ENCODE data around the gene DGUOK. TPM values are rescaled to one million over a fixed set of nuclear protein-coding genes. Genes with fewer than 3 reads are reported as not detected.

The DGUOK gene
- total and polyA plus RNA-seq, 4 donors, result 19.6 to 49.7 (median 28.3) TPM

DNA sequence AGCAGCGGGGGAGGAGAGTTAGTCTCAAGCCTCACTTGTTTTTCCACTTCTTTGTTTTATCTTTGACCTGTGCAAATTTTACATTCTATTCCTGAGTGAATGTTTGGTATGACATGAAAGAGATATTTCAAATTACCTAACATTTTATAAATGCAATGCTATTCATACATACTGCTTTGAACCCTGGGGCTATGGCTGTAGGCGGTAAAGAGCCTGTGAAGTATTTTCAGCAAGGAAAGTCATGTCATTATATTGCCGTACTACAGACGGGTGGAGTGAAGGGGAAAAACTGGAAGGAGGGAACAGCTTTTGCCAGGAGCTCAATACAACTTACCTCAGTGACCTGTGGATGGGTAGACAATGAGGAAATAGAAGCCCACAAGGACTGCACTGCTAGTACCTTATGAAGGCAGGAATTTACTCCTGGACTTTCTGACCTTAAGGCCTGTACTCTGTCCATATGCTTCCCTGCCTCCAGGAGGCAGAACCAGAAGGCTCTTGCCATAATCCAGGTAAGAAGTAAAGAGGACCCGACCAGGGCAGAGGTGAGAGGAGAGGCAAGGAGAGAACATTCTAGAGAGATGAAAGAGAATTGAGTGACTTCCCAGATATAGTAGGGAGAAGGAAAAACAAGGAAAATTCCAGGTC, 29.7 kb downstream of the DGUOK start:
- no peaks in the 10 kb centered on the region for H3K27me3 ChIP-seq (ENCODE audit: control insufficient read depth in 4 of 4, insufficient read depth in 4 of 4, low read length in 3 of 4)
- no peaks in the 10 kb centered on the region for H3K4me1 ChIP-seq (ENCODE audit: control insufficient read depth in 4 of 4, insufficient read depth in 4 of 4, low read length in 3 of 4)
- H3K9ac ChIP-seq (ENCODE audit: low read depth in 1 of 2, low read length in 2 of 2), result no peak overlapping the region
- TF ChIP-seq SP1 (IDR thresholded peaks at IDR 0.05) (no peak), HNF4A (conservative IDR thresholded peaks at IDR 0.05) (no peak), FOXA2 (IDR thresholded peaks at IDR 0.05) (no peak)
- TF ChIP-seq, protein P1, sequence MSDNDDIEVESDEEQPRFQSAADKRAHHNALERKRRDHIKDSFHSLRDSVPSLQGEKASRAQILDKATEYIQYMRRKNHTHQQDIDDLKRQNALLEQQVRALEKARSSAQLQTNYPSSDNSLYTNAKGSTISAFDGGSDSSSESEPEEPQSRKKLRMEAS (IDR thresholded peaks at IDR 0.05), result no peak
- no peak overlapping the region for H3K4me3 ChIP-seq (ENCODE audit: low read depth in 1 of 3, low read length in 3 of 3)
- H3K27ac ChIP-seq (ENCODE audit: low read depth in 1 of 2, low read length in 2 of 2), result no peak overlapping the region
- DNase-seq (ENCODE audit: low spot score), result no peak
- H3K9me3 ChIP-seq (ENCODE audit: control insufficient read depth in 4 of 4, low read length in 3 of 4), result no peaks in the 10 kb centered on the region
- 93% methylated on average over 5 of the region's 5 CpGs for WGBS
- H3K36me3 ChIP-seq (ENCODE audit: control insufficient read depth in 4 of 4, insufficient read depth in 3 of 4, low read depth in 1 of 4, low read length in 3 of 4), result peaks cover 11 to 57% (median 44%) of the 10 kb centered on the region in 4 donors

DNA sequence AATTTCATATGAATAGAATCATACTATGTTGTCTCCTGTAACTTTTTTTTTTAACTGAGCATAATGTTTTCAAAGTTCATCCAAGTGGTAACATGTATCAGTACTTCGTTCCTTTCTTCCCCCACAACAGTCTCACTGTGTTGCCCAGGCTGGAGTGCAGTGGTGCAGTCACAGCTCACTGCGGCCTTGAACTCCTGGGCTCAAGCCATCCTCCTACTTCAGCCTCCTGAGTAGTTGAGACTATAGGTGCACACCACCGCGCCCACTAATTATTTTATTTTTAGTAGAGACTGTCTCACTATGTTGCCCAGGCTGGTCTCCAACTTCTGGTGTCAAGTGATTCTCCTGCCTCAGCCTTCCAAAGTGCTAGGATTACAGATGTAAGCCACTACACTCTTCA, 34.6 kb downstream of the DGUOK start:
- no peaks in the 10 kb centered on the region for H3K4me1 ChIP-seq (ENCODE audit: control insufficient read depth in 4 of 4, insufficient read depth in 4 of 4, low read length in 3 of 4)
- no peak overlapping the region for H3K4me3 ChIP-seq (ENCODE audit: low read depth in 1 of 3, low read length in 3 of 3)
- TF ChIP-seq NR2F2 (IDR thresholded peaks at IDR 0.05), result no peak
- TF ChIP-seq, protein P2, sequence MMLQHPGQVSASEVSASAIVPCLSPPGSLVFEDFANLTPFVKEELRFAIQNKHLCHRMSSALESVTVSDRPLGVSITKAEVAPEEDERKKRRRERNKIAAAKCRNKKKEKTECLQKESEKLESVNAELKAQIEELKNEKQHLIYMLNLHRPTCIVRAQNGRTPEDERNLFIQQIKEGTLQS (IDR thresholded peaks at IDR 0.05), result no peak
- TF ChIP-seq JUND (IDR thresholded peaks at IDR 0.05), result no peak
- TF ChIP-seq FOXA1 (IDR thresholded peaks at IDR 0.05), result no peak
- no peak for TF ChIP-seq GABPA (IDR thresholded peaks at IDR 0.05 in 1 of 2, conservative IDR thresholded peaks at IDR 0.05 in 1 of 2)
- no peak for TF ChIP-seq HNF4G (IDR thresholded peaks at IDR 0.05)
- TF ChIP-seq, protein P3, sequence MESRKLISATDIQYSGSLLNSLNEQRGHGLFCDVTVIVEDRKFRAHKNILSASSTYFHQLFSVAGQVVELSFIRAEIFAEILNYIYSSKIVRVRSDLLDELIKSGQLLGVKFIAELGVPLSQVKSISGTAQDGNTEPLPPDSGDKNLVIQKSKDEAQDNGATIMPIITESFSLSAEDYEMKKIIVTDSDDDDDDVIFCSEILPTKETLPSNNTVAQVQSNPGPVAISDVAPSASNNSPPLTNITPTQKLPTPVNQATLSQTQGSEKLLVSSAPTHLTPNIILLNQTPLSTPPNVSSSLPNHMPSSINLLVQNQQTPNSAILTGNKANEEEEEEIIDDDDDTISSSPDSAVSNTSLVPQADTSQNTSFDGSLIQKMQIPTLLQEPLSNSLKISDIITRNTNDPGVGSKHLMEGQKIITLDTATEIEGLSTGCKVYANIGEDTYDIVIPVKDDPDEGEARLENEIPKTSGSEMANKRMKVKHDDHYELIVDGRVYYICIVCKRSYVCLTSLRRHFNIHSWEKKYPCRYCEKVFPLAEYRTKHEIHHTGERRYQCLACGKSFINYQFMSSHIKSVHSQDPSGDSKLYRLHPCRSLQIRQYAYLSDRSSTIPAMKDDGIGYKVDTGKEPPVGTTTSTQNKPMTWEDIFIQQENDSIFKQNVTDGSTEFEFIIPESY (IDR thresholded peaks at IDR 0.05), result no peak
- no peaks in the 10 kb centered on the region for H3K27me3 ChIP-seq (ENCODE audit: control insufficient read depth in 4 of 4, insufficient read depth in 4 of 4, low read length in 3 of 4)
- DNase-seq (ENCODE audit: low spot score), result no peak
- H3K9me3 ChIP-seq (ENCODE audit: control insufficient read depth in 4 of 4, low read length in 3 of 4), result peaks cover 0 to 4% (median 0%) of the 10 kb centered on the region in 4 donors
- H3K36me3 ChIP-seq (ENCODE audit: control insufficient read depth in 4 of 4, insufficient read depth in 3 of 4, low read depth in 1 of 4, low read length in 3 of 4), result peaks cover 5 to 34% (median 21%) of the 10 kb centered on the region in 4 donors
- H3K9ac ChIP-seq (ENCODE audit: low read depth in 1 of 2, low read length in 2 of 2), result no peak overlapping the region
- WGBS, result 96% methylated on average over 4 of the region's 4 CpGs
- no peak overlapping the region for H3K27ac ChIP-seq (ENCODE audit: low read depth in 1 of 2, low read length in 2 of 2)

DNA sequence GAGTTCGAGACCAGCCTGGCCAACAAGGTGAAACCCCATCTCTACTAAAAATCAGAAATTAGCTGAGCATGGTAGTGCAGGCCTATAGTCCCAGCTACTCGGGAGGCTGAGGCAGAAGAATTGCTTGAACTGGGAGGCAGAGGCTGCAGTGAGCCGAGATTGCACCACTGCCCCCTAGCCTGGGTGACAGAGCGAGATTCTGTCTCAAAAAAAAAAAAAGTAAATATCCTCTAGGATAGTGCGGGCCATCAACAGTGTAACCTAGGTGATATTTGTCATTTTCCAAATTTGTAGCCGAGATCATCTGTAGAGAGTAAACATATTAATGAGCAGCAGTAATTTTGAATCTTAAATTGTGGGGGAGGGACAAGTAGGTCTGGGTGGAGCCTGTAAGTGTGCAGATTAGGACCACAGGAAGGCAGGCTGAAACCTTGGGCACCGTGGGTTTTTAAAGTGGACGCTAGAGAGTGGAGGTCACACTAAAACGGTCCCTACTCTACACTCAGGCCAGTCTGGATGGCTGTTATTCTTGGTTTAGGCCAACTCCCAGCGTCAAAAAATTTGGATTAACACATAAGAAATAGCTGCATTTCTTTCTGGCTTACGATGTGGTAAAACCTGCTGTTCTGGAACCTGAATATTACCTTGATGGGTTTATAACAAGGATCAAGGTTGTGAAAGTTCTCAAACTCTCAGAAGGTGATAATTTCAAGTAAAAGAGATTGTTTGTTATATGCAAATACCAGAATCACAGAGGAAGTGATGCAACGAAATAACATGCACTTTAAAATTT, 35.3 kb downstream of the DGUOK start:
- H3K9ac ChIP-seq (ENCODE audit: low read depth in 1 of 2, low read length in 2 of 2), result no peak overlapping the region
- no peak for DNase-seq (ENCODE audit: low spot score)
- 91% methylated on average over 12 of the region's 12 CpGs for WGBS
- peaks cover 0 to 4% (median 0%) of the 10 kb centered on the region in 4 donors for H3K9me3 ChIP-seq (ENCODE audit: control insufficient read depth in 4 of 4, low read length in 3 of 4)
- H3K4me1 ChIP-seq (ENCODE audit: control insufficient read depth in 4 of 4, insufficient read depth in 4 of 4, low read length in 3 of 4), result no peaks in the 10 kb centered on the region
- H3K27me3 ChIP-seq (ENCODE audit: control insufficient read depth in 4 of 4, insufficient read depth in 4 of 4, low read length in 3 of 4), result no peaks in the 10 kb centered on the region
- no peak overlapping the region for H3K4me3 ChIP-seq (ENCODE audit: low read depth in 1 of 3, low read length in 3 of 3)
- H3K27ac ChIP-seq (ENCODE audit: low read depth in 1 of 2, low read length in 2 of 2), result no peak overlapping the region
- peaks cover 3 to 26% (median 18%) of the 10 kb centered on the region in 4 donors for H3K36me3 ChIP-seq (ENCODE audit: control insufficient read depth in 4 of 4, insufficient read depth in 3 of 4, low read depth in 1 of 4, low read length in 3 of 4)
- TF ChIP-seq, protein P2 (IDR thresholded peaks at IDR 0.05), result no peak
- TF ChIP-seq TAF1 (conservative IDR thresholded peaks at IDR 0.05) (no peak), SP1 (IDR thresholded peaks at IDR 0.05) (no peak), RAD21 (IDR thresholded peaks at IDR 0.05) (no peak), HNF4G (IDR thresholded peaks at IDR 0.05) (no peak), FOXA1 (IDR thresholded peaks at IDR 0.05) (no peak), NR2F2 (IDR thresholded peaks at IDR 0.05) (no peak), JUND (IDR thresholded peaks at IDR 0.05) (no peak)
- TF ChIP-seq, protein P1 (IDR thresholded peaks at IDR 0.05), result no peak
- TF ChIP-seq, protein P4, sequence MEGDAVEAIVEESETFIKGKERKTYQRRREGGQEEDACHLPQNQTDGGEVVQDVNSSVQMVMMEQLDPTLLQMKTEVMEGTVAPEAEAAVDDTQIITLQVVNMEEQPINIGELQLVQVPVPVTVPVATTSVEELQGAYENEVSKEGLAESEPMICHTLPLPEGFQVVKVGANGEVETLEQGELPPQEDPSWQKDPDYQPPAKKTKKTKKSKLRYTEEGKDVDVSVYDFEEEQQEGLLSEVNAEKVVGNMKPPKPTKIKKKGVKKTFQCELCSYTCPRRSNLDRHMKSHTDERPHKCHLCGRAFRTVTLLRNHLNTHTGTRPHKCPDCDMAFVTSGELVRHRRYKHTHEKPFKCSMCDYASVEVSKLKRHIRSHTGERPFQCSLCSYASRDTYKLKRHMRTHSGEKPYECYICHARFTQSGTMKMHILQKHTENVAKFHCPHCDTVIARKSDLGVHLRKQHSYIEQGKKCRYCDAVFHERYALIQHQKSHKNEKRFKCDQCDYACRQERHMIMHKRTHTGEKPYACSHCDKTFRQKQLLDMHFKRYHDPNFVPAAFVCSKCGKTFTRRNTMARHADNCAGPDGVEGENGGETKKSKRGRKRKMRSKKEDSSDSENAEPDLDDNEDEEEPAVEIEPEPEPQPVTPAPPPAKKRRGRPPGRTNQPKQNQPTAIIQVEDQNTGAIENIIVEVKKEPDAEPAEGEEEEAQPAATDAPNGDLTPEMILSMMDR (IDR thresholded peaks at IDR 0.05; ENCODE audit: low read depth, low read length, missing input control), result no peak
- TF ChIP-seq, protein P3 (IDR thresholded peaks at IDR 0.05), result no peak

Measured in liver (tissue), 9 donors.